Fibroblast of the conjunctiva (primary cell): ENCODE results near the gene SLC25A39.
A peak's percentile ranks its signal among the peaks of the same experiment; 100 is the strongest.
"Not testable (repeated sequence)": the region's sequence is repeated elsewhere in the genome, so short reads cannot be mapped to it uniquely, and the experiment has no call there.

Experiments
- DNase-seq: peaks from one replicate; pipeline ENCODE4 v3.0.0-alpha.2; 2010; ENCODE audit warnings: low read depth

The SLC25A39 gene

GRCh38 chr17:44324571-44325275, at the start of gene SLC25A39:
TSS of gene SLC25A39 (minus strand) at chr17:44324823. CDS start at chr17:44323562, 1,261 bp downstream.
- peak; percentile 83 for DNase-seq

- no peak for DNase-seq
Measured at GRCh38 chr17:44372036-44372435, 47.4 kb upstream of the SLC25A39 start.

- not testable (repeated sequence) for DNase-seq
Measured at GRCh38 chr17:44369414-44370023, 44.9 kb upstream of the SLC25A39 start.

- DNase-seq: not testable (repeated sequence)
Measured at GRCh38 chr17:44368391-44369243, 44.0 kb upstream of the SLC25A39 start.

- no peak for DNase-seq
Measured at GRCh38 chr17:44367231-44367979, 42.8 kb upstream of the SLC25A39 start.

- not testable (repeated sequence) for DNase-seq
Measured at GRCh38 chr17:44365051-44365450, 40.4 kb upstream of the SLC25A39 start.

GRCh38 chr17:44363613-44364159, 39.1 kb upstream of the SLC25A39 start, which contains the start of gene FAM171A2:
TSS of gene FAM171A2 (minus strand) at chr17:44363853. CDS start at chr17:44363714, 139 bp downstream.
- DNase-seq: no peak

GRCh38 chr17:44362949-44363612, 38.5 kb upstream of the SLC25A39 start:
- no peak for DNase-seq

- no peak for DNase-seq
Measured at GRCh38 chr17:44362459-44362948, 37.9 kb upstream of the SLC25A39 start.

GRCh38 chr17:44361292-44362260, 37.0 kb upstream of the SLC25A39 start:
- no peak for DNase-seq

- DNase-seq: peak; percentile 27
Measured at GRCh38 chr17:44360826-44361225, 36.2 kb upstream of the SLC25A39 start.

GRCh38 chr17:44360144-44360533, 35.5 kb upstream of the SLC25A39 start:
- DNase-seq: no peak

- DNase-seq: no peak
Measured at GRCh38 chr17:44359458-44360143, 35.0 kb upstream of the SLC25A39 start.

GRCh38 chr17:44359006-44359405, 34.4 kb upstream of the SLC25A39 start:
- DNase-seq: no peak

GRCh38 chr17:44358066-44358465, 33.4 kb upstream of the SLC25A39 start:
- no peak for DNase-seq

- no peak for DNase-seq
Measured at GRCh38 chr17:44356241-44356640, 31.6 kb upstream of the SLC25A39 start.

GRCh38 chr17:44355642-44356099, 31.0 kb upstream of the SLC25A39 start:
- no peak for DNase-seq

GRCh38 chr17:44354582-44355561, 30.2 kb upstream of the SLC25A39 start:
- DNase-seq: no peak
